NCI-H2196 treated with DMSO at 0.1 percent for 48 hours (cell line): ENCODE data around the gene RTKN2.
"Not testable (repeated sequence)": the region's sequence is repeated elsewhere in the genome, so short reads cannot be mapped to it uniquely, and the experiment has no call there.

Experiments
- DNase-seq: peaks from one replicate; lab custom pipeline; 2025; ENCODE audit not compliant: unreplicated experiment; lab: John Stamatoyannopoulos, UW

Gene RTKN2

DNA sequence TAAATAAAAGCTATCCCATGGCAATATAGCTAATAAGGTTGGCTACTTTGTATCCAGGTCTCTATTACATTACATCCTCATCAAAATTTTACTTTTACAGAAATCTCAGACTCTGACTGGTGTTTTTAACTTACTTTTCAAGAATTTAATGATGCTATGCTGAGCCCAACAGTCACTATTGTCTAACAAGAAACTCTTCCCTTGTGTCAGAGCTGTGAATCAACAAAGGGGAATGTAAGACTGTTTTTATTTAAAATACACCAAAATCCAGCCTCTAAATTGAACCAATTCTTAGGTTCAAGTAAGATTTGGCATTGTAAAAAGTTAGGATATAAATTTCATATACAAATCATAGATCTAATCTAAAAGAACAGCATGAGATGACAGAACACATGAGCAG lies 7.0 kb downstream of the RTKN2 start:
- no peak for DNase-seq

DNA sequence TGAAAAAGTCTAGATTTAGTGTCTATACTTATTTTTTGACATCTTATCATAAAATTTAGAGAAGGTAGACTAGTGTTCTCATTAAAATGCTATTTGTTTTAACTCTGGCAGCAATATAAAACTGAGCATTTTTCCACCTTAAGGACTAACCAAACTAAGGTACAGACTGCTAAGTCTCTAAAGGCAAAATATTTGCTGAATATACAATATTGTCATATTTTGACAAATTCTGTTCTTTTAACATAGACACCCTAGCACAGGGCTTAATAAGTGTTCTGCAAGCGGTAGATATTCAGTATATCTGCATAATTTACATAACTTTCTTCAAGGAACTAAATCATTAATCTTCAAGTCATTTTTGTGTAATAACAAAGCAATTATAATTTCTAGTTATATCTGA lies 8.6 kb downstream of the RTKN2 start:
- DNase-seq = no peak

DNA sequence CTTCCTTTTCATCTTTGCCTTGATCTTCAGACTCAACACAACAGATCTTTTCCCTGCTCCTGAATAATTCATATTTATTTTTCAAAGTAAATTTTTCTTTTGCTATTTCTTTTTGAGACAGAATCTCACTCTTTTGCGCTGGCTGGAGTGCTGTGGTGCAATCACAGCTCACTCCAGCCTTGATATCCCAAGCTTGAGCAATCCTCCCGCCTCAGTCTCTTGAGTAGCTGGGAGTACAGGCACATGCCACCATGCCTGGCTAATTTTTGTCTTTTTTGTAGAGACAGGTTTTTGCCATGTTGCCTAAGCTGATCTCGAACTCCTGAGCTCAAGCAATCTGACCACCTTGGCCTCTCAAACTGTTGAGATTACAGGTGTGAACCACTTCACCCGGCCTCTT lies 9.2 kb downstream of the RTKN2 start:
- DNase-seq = no peak

DNA sequence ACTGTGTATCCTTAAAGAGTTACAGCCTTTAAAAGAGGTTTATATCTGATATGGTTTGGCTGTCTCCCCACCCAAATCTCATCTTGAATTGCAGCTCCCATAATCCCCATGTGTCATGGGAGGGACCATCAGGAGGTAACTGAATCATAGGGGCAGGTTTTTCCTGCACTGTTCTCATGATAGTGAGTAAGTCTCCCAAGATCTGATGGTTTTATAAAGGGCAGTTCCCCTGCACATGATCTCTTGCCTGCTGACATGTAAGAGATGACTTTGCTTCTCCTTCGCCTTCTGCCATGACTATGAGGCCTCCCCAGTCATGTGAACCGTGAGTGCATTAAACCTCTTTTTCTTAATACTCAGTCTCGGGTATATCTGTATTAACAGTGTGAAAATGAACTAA lies 9.7 kb downstream of the RTKN2 start:
- no peak for DNase-seq

DNA sequence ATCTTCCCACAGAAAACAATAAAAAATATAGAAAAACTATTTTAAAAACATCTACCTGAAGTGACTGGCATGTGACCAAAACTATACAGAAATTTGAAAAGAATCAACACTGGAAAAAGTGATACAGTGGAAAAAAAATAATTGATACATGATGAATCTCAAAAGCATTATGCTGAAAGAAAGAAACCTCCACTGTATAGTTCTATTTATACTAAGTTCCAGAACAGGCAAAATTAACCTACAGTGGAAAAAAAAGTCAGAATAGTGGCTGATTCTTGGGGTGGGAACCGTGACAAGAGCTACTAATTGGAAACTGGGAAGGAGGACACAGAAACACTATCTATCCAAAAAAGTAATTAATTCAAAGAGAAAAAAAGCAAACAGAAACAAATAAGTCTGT lies 14.9 kb downstream of the RTKN2 start:
- DNase-seq = no peak

DNA sequence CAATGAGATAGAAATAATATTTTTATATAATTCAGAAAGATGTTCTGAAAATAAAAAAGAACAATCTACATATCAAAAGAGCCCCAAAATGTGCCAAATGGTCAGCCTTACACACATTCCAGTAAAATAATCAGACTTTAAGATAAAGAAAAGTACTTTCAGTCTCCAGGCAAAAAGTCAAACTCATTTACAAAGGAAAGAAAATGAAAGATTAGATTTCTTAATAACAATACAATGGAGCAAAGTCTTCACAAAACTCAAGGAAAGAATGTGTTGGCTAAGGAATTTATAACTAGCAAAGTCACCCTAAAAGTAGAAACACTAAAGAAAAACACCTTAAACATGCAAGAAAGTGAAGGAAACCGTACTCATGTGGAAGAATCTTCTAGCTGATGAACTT lies 16.6 kb downstream of the RTKN2 start:
- no peak for DNase-seq

DNA sequence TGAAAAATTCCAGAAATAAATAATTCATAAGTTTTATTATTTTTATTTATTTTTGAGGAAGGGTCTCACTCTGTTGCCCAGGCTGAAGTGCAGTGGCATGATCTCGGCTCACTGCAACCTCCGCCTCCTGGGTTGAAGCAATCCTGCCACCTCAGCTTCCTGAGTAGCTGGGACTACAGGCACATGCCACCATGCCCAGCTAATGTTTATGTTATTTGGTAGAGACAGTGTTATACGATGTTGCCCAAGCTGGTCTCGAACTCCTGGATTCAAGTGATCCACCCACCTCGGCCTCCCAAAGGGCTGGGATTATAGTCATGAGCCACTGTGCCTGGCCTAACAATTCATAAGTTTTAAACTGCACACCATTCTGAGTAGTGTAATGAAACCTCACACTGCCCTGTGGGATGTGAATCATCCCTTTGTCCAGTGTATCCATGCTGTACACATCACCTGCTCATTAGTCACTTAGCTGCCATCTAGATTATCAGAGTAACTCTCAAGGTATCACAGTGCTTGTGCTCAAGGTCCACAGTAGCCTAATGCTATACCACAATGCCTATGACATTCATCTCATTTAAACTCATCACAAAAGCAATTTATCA lies 17.9 kb downstream of the RTKN2 start:
- no peak for DNase-seq

DNA sequence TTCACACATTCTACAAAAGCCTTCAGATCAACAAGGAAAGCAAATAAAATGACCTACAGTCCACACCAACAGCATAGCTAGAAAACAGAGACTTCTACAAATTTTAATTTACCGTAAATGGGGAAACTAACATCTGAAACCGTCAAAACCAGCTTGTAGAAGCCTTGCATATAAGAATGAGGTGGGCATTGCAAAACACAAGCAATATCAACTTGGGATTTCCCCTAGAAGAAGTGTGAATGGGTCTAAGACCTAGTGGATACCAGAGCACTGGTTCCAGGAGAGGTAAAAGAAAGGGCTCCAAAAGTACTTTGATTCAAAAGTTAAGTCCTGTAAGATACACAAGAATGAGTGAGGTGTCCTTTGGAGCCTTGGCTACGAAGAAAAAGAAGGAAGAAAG lies 18.7 kb downstream of the RTKN2 start:
- DNase-seq = no peak

DNA sequence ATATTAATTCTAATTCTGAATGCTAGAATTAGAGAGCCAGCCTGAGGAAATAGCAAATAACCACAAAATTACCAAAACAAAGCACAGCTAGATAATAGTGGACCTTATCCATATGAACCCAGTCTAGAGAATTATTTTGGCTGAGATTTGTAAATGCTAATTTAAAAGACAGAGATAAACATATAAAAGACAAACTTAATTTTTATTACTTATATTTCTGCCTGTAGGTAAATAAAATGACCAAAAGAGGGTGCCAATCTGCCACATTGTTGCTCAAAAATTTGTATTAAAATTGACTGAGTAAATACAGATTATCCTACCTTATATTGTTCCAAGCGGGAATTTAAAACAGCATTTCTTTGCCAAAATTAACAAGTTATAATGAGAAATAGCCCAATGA lies 20.2 kb downstream of the RTKN2 start:
- no peak for DNase-seq

DNA sequence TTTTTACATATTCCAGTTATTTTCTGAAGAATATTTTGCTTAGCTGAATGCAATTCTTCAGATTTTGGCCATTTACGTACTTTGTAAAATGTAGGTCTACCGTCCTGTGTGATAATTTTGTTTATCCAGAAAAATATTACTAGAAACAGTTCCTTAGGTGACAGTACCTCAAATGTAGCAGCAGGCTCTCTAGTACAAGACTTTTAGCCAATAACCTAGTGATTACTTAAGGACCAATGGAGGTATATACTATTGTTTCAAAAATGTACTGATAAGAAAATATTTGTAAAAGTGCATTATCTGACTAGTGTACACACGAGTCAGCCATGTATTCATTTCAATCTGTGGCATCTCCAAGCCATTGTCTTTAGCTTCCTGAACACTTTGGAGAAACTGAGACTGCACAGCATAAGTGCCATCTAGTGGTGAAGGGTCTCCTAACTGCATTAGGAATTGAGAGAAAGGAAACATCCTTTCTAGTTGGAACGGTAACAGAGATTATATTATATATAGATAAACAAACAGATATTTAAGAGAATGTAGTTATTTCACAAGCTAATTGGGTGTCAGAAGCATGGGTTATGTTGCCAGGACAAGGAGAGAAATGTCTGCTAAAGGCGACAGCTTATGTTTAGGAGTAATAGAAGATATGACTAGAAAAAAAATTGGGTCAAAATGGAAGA lies 23.7 kb downstream of the RTKN2 start:
- no peak for DNase-seq

DNA sequence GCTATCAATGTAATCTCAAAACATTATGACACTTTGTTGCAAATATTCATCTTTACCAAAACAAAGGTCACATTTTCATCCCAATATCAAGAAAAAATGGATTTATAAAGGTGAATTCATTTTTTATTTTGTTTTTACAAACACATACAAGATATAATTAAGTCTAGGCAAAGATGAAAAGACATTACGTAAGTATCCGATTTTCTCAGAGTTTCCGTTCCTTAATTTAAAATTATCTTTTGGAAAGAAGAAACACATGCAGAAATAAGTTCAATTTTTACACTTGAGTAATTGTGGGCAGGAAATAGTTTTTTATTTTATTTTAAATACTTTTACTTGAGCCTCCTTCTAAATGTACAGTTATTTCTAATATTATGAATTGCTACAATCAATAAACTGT lies 24.6 kb downstream of the RTKN2 start:
- DNase-seq = no peak

DNA sequence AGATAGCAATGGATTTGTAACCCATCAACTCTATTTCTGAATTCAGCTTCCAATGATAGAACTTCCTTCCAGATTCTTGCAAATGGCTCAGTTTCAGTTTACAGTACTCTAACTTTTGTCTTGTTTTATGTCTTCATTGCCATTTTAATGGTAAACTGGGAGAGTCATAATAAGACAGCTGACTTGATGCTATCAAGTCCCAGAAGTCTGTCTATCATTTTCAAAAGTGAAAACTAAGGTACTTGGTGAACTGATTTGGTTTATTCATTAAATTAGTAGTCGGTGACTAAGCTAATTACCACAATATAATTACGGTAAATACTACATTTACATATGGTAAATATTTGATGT lies 25.0 kb downstream of the RTKN2 start:
- no peak for DNase-seq

DNA sequence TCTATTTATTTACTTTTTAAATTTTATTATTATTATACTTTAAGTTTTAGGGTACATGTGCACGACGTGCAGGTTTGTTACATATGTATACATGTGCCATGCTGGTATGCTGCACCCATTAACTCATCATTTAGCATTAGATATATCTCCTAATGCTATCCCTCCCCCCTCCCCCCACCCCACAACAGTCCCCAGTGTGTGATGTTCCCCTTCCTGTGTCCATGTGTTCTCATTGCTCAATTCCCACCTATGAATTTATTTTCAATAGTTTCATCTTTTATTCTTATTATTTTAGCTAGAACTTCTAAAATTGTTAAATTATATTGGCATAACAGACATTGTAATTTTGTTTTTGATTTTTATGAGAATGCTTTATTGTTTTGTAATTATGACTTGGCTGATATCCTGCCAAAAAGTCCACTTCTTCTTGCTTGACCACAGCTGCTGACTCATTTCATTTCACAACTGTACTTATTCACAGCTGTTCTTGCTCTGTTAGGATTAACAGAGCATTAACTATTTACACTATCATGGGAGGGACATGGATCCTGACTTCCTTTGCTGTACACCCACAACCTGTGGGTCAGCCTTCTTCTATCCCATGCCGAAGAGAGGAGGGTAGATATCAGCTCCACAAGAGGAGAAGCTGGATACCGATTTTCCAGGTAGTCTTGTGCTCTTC lies 25.5 kb downstream of the RTKN2 start:
- DNase-seq = not testable (repeated sequence)

DNA sequence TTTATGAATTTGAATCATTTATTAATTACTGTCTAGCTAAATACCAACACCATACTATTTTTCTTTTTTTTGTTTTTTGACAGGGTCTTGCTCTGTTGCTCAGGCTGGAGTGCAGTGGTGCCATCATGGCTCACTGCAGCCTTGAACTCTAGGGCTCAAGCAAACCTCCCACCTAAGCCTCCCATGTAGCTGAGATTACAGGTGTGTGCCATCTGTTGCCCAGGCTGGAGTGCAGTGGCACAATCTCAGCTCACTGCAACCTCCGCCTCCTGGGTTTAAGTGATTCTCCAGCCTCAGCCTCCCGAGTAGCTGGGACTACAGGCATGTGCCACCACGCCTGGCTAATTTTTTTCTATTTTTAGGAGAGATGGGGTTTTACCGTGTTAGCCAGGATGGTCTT lies 27.1 kb downstream of the RTKN2 start:
- DNase-seq = not testable (repeated sequence)

DNA sequence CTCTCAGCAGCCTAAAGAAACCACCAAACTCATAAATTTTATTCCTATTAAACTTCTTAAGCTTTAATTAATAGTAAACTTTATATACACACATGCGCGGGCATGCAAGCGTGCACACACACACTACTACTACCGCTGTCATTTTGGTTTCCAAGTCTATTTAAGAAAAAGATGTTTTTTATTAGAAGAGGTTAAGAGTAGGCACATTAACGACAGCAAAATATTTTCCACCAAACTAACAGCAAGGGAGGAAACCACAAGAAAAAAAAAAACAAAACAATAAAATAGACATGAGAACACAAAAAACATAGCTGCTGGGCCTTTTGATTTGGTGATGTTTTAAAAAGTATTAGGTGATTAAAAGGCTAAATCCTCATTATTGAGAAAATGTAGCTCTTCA lies 28.6 kb downstream of the RTKN2 start:
- no peak for DNase-seq

DNA sequence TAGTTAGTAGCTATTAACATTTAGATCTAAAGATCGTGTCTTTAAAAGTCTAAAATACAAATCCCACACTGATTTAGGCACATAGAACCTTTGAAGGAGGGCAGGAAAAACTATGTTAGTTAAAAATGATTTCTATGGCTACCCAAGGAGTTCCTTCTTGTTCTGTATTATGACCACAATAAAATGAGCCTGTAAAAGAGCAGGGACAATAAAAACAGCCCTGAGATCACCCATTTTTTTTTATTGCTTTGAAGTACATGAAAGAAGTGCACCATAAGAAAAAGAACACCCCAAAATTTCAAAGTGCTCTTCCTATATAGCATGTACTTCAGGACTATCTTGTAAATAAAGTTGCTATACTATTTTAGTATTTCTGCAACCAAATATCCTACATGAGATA lies 29.8 kb downstream of the RTKN2 start:
- no peak for DNase-seq

DNA sequence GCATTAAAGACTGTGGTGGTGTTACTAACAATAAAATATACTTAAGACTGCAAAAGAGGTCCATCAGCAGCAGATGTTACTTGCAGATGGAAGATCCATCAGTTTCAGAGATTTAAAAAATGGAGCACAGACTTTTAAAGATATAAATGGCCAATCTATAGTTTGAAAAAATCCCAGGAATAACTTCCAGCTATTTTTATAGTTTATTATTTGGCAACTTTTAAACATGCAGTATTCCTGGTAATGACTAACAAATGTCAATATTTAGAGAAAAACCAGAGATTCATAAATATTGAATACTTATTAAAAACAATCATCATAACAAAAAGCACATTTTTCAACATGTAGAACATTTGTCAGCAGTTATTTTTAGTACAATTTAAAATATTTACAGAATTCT lies 30.7 kb downstream of the RTKN2 start:
- DNase-seq = no peak

DNA sequence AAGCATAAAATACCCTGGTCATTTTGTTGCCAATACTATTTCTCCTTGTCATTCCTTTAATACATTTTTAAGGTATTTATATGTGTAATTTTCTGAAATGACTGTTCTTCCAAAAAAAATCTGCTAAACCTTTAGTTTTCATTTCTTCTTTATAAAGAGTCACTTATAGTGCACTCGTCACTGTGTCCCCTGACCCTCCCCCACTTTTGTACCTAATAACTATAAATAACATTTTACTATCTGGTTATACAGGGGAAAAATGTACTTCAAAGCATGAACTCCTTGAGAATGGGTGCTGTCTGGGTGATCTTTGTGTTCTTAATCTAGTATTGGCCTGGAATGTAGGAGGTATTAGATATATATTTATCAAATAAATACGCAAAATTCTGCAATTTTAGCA lies 31.1 kb downstream of the RTKN2 start:
- DNase-seq = no peak

DNA sequence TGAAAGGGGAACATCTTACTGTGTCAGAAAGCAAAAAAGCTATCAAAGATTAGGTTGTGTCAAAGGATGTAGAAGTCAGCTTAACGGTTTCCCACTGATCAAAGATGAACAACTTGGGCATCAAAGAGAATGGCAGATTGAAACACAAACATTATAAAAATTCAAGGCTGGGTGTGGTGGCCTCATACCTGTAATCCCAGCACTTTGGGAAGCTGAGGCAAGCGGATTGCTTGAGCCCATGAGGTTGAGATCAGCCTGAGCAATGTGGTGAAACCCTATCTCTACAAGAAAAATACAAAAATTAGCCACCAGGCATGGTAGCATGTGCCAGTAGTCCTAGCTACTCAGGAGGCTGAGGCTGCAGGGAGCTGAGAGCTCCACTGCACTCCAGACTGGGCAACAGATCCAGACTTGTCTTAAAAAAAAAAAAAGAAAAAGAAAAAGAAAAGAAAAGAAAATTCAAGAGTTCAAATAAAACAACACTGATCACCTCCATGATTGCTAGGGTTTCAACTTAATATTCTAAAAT lies 34.5 kb downstream of the RTKN2 start:
- DNase-seq = no peak

DNA sequence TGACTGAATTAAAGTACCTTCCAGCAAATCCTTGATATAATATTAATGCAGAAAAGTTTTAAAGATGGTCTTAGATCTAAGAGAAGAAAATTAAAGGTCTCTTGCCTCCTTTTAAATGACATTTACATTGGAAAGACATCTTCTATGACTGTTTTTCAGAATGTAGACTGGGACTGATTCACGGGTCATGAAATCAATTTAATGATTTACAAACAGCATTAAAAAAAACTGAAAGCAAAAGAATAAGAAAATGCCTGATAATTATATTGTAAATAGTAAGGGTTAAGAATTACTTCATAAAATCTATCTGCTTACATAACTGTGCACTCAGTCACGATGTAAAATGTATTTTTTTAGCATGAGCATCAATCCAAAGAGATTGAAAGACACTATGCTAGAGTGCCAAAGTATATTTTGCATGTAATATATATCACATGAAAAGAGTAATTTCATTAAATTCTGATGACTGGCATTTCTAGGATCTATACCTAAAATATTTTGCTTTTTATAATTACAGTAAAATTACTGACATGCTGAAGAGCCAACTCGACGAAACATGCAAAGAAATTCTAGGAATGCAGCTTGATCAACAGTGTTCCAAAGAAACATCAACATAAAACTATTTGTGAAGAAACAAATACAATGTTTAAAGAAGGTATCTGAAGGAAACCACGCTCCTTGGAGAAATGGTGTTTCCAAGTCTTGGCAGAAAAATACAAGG lies 35.1 kb downstream of the RTKN2 start:
- no peak for DNase-seq

DNA sequence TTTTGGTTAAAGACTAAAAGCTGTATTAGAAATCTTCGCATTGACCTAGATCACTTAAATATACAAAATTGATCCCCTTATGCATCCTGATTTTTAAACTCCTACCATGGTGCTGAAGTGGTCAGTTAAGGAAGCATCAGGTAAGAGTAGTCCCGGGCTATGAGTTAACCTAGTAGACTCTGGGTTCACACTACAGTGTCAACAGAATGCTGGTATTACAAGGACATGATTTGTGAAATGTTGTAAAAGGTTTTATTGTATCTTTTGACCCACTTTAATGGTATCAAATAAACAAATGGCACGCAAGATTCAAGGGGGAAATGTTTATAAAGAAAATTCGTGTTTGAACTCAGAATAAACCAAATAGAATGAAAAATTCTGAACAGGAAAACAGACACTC lies 36.8 kb downstream of the RTKN2 start:
- DNase-seq = no peak

DNA sequence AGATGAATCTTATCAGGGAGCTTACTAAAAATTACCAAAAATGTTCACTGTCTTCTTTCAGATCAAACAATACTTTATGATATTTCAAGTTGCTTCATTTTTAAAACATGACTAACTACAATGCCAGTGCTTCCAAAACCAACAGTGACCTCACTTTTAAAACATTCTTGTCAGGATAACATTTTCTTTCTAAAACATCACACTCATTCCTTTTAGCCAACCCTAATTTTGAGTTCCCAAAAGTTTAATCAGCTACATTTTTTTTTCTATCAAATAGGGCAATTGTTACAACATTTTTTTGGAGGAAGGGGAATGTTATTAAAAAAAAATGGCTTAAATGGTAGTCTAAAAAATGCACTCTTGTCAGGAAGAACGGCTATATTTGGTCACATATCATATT lies 37.3 kb downstream of the RTKN2 start:
- DNase-seq = no peak
